ENCODE results near the gene GOLGA6L25.
"Not testable (repeated sequence)": the region's sequence is repeated elsewhere in the genome, so short reads cannot be mapped to it uniquely, and the experiment has no call there.

The GOLGA6L25 gene, protein sequence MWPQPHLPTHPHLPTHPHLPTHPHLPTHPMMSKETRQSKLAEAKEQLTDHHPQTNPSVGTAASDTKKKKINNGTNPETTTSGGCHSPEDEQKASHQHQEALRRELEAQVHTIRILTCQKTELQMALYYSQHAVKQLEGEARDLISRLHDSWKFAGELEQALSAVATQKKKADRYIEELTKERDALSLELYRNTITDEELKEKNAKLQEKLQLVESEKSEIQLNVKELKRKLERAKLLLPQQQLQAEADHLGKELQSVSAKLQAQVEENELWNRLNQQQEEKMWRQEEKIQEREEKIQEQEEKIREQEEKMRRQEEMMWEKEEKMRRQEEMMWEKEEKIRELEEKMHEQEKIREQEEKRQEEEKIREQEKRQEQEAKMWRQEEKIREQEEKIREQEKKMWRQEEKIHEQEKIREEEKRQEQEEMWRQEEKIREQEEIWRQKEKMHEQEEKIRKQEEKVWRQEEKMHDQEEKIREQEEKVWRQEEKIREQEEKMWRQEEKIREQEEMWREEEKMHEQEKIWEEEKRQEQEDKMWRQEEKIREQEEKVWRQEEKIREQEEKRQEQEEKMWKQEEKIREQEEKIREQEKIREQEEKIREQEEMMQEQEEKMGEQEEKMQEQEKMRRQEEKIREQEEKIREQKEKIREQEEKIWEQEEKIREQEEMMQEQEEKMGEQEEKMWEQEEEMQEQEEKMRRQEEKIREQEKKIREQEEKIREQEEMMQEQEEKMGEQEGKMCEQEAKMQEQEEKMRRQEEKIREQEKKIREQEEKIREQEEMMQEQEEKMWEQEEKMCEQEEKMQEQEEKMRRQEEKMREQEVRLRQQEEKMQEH

DNA sequence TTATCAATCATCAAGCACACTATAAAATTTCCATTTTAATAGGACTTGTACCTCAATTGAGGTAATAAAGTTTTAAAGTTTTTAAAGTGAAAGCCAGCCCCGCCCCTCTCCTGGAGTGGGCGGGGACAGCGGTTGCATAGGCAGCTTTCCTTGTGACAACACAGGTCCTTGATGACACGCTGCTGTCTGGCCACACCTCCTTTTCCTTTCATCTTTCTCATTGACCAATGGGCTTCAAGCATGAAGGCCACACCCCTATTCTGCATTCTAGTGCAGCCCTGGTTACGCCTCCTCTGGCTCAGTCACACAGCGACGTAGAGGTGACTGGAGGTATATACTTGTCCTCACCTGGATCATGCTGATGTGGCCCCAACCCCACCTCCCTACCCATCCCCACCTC lies at the start of gene GOLGA6L25:
Gene GOLGA6L25, plus strand, starts transcription at position 301 of the 400 bp plus-strand sequence. Its CDS starts 61 bp downstream, at position 362.
- not testable (repeated sequence) for DNase-seq

DNA sequence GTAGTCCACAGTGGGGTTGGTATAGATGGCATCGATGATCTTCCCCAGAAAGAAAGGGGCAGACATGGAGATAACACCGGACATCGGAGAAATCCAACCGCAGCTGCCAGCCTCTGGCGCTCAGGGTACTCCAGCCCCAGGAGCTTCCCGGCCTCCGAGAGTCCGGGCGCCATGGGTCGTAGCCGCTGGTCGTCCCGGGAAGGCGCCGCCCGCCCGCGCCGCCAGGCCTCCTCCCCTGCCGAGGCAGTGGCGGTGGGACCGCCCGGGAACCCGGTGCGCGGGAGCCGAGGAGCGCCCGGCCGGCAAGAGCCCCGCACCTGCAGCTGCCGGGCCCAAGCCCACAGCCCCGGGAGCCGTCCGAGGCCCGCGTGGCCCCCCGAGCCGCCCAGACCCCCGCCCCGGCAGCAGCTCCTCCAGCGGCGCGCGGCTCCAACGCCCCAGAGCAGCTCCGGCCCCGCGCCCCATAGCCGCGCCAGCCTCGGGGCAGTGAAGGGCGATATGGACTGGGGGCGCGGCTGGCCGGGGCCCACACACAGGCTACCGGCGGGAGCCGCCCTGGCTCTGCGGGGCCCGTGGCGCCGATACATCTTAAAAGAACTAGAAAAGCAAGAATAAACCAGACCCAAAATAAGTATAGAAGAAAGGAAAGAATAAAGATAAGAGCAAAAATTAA lies 45.0 kb upstream of the GOLGA6L25 start:
- DNase-seq = not testable (repeated sequence)

DNA sequence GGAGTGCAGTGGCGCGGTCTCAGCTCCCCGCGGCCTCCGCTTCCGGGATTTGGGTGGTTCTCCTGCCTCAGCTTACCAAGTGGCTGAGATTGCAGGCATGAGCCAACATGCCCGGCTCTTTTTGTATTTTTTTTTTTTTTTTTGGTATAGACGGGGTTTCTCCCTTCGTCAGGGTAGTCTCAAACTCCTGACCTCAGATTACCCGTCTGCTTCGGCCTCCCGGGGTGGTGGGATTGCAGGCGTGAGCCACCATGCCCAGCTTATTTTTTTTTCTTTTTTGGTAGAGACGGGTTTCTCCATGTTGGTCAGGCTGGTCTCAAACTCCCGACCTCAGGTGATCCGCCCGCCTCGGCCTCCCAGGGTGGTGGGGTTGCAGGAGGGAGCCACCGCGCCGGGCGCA lies 39.2 kb upstream of the GOLGA6L25 start:
- DNase-seq = not testable (repeated sequence)

DNA sequence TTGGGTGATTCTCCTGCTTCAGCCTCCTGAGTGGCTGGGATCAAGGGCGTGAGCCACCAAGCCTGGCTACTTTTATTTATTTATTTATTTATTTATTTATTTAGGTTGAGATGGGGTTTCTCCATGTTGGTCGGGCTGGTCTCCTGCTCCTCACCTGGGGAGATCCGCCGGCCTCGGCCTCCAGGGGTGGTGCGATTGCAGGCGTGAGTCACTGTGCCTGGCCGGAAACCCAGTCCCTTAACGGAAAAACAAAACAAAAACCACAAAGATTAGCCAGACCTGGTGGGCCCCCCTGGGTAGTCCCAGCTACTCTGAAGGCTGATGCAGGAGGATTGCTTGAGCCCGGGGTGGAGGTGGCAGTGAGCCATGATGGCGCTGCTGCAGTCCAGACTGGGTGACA lies 38.2 kb upstream of the GOLGA6L25 start:
- not testable (repeated sequence) for DNase-seq

DNA sequence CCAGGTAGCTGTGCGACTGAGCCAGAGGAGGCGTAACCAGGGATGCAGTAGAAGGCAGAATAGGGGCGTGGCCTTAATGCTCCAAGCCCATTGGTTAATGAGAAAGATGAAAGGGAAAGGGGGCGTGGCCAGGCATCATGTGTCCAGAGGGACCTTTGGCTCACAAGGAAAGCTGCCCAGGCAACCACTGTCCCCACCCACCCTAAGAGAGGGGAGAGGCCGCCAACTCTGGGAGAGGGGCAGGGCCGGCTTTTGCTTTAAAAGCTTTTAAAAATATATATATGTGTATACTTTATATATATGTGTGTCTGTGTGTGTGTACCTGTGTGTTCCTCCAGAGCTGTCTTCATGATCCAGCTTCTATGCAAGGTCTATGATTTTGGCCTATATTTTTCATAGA lies 20.4 kb upstream of the GOLGA6L25 start, which contains the start of gene GOLGA8G:
Gene GOLGA8G, minus strand, starts transcription at position 18 of the 400 bp plus-strand sequence. CDS start 62 bp downstream, outside the sequence.
- DNase-seq = not testable (repeated sequence)

DNA sequence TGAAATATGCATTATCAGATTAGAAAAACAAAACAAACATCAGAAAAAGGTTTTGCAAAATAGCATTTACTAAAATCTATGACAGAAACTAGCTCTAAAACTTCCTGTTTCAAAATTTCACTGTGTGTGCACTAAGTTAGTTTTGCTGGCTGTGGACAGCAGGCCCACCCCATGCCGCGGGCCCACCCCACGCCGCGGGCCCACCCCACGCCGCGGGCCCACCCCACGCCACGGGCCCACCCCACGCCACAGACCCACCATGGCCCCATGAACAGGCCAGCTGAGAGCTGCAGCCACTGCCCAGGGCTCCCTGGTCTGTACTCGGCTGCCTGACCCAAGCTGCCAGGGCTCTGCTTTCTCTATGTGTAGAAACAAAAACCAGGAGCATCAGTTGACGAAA lies 20.0 kb downstream of the GOLGA6L25 start:
- DNase-seq = not testable (repeated sequence)

DNA sequence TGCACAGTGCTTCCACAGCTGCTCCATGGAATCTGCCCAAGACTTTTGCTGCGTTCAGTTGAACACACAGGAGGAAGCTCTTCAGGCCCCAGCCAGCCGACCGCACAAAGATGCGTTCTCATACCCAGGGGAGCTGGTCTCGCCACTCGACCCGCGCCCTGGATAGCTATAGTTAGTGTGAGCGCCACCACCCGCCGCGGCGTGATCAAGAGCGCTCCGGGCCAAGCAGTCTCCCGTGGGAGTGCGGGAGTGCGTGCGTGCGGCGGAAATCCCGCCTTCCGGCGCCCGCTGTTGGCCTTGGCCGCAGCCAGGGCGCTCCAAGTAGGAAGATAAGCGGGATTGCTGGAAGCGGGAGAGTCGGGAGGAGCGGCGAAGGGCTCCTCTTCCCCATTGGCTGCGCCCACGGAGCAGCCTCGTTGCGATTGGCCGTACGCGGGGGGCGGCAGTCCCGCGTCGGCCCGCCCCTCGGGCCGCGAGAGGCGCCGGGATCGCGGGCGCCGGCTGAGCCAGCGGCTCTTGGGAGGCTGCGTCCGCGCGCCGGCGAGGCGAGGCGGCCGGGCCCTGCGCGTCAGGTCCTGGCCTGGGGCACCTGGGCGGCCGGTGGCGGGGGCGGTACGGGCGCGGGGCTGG lies 35.7 kb downstream of the GOLGA6L25 start:
- not testable (repeated sequence) for DNase-seq

DNA sequence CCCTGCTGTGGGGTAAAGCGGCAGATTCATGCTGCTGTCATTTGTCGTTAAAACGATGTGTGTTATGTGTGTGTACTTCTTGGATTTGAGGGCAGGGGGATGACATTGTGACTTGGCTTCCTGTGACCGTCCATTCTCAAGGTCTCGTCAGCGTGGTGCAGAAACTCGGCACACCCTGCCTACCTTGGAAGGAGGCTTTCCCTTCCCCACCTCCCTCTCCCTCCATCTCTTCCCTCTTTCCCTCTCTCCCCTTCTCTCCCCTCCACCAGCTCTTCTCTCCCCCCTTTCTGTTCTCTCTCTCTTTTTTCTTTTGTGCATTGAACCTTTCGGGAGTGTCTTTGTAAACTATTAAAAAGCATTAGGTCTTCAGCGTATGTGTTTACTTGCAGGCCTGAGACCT lies 36.4 kb downstream of the GOLGA6L25 start:
- not testable (repeated sequence) for DNase-seq

DNA sequence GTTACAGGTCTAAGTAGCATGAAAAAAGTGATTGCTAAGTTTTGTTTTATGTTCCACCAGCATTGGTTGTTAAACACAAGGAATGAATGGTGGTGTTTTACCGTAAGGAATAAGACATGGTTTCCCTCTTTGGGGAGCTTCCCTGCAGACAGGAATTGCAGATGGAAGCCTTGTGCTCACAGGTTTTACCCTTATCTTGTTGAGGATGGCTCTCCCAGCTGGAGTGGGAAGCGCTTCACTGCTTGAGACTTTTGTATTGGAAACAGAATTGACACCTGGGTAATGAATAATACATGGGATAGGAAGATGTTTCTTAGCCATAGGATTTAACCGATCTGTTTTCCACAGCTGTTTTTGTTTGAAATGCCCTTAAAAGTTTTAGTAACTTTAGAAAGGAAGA lies 39.0 kb downstream of the GOLGA6L25 start:
- not testable (repeated sequence) for DNase-seq

DNA sequence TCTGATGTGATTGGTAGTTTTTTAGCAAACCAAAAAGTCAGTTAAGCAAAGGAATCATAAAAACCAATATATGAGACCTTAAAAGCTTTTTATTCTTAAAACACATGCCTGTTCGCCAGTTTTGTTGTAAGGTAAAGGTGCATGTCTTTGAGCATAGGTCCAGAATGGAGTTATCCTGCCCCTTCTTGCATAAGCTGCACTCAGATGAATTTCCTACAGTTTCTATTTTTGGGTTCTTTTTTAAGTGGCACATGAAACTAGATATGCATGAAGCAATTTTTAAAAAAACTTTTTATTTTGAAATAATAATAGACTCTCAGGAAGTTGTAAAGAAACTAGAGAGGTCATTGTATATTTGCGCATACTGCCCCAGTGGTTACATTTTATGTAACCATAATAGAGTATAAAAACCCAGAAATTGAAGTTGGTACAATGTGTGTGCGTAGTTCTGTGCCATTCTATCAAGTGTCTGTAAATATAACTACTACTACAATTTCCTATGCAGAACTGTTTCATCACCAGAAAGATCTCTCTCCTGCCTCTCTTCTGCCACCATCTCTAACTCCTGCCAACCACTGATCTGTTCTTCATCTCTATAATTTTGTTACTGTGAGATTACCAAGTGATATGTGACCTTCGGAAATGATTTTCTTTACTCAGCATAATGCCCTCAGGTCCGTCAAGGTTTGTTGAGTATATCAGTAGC lies 40.2 kb downstream of the GOLGA6L25 start:
- not testable (repeated sequence) for DNase-seq

DNA sequence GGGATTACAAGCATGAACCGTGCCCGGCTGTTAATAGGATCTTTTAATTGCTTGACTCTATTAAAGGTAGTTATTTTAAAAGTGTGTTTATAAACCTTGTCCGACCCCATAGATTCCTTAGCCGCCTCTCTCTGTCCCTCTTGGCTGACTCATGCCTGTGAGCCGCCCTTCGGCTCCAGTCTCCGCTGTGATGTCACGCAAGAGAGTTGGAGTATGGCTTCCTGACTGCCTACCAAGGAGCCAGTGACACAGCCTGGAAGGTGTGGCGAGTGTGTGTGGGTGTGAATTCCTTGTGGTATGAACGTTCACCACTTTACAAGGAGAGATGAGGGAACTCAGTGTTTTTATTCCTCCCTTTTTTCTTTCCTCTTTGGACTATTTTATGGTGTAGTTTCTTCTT lies 44.1 kb downstream of the GOLGA6L25 start:
- DNase-seq = not testable (repeated sequence)

DNA sequence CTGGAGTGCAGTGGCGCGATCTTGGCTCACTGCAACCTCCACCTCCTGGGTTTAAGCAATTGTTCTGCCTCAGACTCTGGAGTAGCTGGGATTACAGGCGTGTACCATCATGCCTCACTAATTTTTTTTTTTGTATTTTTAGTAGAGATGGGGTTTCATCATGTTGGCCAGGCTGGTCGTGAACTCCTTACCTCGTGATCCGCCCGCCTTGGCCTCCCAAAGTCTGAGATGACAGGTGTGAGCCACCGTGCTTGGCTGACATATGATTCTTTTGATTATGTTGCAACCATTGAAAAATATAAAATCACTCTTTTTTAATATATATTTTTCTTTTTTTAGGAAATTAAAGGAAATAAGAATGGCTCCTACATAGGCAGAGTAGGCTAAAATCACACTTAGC lies 44.8 kb downstream of the GOLGA6L25 start:
- not testable (repeated sequence) for DNase-seq

DNA sequence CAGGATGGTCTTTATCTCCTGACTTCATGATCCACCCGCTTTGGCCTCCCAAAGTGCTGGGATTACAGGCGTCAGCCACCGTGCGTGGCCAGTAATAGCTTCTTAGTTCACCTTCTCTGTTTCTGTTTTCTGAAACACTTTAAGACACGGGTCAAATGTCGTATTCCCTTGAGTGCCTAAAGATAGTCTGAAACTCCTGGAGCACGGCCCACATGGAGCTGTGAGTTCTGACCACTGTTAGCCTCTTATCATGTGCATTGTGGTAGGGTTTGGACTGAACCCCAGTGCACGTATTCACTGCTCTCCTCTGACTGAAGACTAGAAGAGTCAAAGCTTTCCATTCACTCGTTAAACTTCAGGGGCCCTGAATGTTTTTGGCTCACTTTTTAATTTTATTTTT lies 48.8 kb downstream of the GOLGA6L25 start:
- not testable (repeated sequence) for DNase-seq

All from COR-L47 (cell line).